Measurements from ENCODE around the gene ARHGAP27.
"Not testable (repeated sequence)": the region's sequence is repeated elsewhere in the genome, so short reads cannot be mapped to it uniquely, and the experiment has no call there.

ARHGAP27 gene

DNA sequence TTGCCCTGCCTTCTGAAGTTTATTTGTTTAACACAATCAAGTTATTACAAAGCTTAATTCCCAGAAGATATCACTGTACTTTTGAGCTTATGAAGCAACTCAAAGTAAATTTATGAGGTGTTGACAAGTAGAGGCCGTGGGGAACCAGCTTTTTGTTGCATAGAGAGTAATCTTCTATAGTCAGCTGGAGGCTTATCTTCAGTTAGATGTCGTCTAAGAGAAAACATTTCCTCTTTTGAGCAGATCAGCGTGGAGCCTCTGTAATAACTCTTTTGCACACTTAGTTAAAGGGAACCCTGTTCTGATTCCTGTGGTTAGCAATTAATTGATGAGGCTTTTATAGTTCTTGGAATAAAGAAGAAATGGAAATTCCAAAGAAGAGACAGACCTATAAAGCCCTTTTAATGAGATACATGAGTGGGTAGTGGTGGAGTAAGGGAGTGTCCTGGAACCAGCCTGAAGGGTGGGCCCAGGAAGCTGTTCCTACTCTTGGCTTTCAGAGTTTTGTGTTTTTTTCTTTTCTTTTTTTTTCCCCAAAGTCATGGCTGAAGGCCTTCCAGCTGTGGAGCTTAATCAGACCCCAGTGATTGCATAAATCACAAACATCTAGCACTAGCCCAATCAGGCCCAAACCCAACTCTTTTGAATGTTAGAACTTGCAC, 87.0 kb downstream of the ARHGAP27 start:
- no peaks in the 10 kb centered on the region for H3K4me1 ChIP-seq (ENCODE audit: control insufficient read depth in 1 of 2, insufficient read depth in 1 of 2, low read depth in 1 of 2, low read length in 1 of 2)
- no peak overlapping the region for H3K27ac ChIP-seq
- peaks cover 7% of the 10 kb centered on the region for H3K27me3 ChIP-seq
- no peaks in the 10 kb centered on the region for H3K9me3 ChIP-seq
- H3K36me3 ChIP-seq = no peaks in the 10 kb centered on the region
- TF ChIP-seq, protein P1, sequence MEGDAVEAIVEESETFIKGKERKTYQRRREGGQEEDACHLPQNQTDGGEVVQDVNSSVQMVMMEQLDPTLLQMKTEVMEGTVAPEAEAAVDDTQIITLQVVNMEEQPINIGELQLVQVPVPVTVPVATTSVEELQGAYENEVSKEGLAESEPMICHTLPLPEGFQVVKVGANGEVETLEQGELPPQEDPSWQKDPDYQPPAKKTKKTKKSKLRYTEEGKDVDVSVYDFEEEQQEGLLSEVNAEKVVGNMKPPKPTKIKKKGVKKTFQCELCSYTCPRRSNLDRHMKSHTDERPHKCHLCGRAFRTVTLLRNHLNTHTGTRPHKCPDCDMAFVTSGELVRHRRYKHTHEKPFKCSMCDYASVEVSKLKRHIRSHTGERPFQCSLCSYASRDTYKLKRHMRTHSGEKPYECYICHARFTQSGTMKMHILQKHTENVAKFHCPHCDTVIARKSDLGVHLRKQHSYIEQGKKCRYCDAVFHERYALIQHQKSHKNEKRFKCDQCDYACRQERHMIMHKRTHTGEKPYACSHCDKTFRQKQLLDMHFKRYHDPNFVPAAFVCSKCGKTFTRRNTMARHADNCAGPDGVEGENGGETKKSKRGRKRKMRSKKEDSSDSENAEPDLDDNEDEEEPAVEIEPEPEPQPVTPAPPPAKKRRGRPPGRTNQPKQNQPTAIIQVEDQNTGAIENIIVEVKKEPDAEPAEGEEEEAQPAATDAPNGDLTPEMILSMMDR (IDR thresholded peaks at IDR 0.05) = no peak
- no peak overlapping the region for H3K4me3 ChIP-seq (ENCODE audit: low read depth in 1 of 2, low read length in 1 of 2)

DNA sequence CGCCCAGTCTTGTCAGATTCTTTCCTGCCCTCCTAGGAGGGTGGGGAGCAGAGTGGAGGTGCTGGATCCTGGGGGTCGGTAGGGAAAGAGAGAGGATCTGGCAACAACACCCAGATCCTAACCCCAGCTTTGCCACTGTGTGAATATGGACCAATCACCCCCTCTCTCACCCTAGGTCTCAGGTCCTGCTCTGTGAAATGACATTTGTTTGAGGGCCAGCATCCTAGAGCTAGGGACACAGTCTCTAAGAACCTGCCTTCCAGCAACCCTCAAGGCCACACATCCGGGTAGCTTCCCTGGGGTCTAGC, 87.5 kb downstream of the ARHGAP27 start:
- TF ChIP-seq, protein P1 (IDR thresholded peaks at IDR 0.05) = no peak
- no peak overlapping the region for H3K4me3 ChIP-seq (ENCODE audit: low read depth in 1 of 2, low read length in 1 of 2)
- H3K9me3 ChIP-seq = no peaks in the 10 kb centered on the region
- H3K27me3 ChIP-seq = peaks cover 7% of the 10 kb centered on the region
- H3K27ac ChIP-seq = no peak overlapping the region
- no peaks in the 10 kb centered on the region for H3K36me3 ChIP-seq
- H3K4me1 ChIP-seq (ENCODE audit: control insufficient read depth in 1 of 2, insufficient read depth in 1 of 2, low read depth in 1 of 2, low read length in 1 of 2) = no peaks in the 10 kb centered on the region

DNA sequence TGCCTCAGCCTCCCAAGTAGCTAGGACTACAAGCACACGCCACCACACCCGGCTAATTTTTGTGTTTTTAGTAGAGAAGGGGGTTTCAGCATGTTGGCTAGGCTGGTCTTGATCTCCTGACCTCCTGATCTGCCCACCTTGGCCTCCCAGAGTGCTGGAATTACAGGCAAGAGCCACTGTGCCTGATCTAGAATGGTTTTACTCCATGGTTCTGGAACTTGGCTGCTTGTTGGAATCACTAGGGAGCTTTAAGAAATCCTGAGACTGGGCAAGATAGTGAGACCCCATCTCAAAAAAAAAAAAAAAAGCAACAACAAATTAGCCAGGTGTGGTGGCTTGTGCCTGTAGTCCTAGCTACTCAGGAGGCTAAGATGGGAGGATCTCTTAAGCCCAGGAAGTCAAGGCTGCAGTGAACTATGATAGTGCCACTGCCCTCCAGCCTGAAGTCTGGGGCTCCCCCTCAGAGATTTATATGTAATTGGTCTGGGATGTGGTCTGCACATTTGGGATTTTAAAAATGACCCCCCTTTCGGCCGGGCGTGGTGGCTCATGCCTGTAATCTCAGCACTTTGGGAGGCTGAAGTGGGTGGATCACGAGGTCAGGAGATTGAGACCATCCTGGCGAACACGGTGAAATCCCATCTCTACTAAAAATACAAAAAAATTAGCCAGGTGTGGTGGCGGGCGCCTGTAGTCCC, 88.6 kb downstream of the ARHGAP27 start:
- H3K27ac ChIP-seq; H3K36me3 ChIP-seq; H3K27me3 ChIP-seq; H3K4me3 ChIP-seq (ENCODE audit: low read depth in 1 of 2, low read length in 1 of 2); H3K9me3 ChIP-seq; H3K4me1 ChIP-seq (ENCODE audit: control insufficient read depth in 1 of 2, insufficient read depth in 1 of 2, low read depth in 1 of 2, low read length in 1 of 2): not testable (repeated sequence)

All from neutrophil (primary cell).